Activated naive CD4-positive, alpha-beta T cell (primary cell): Measurements from ENCODE around the gene PCSK5.
"Not testable (repeated sequence)": the region's sequence is repeated elsewhere in the genome, so short reads cannot be mapped to it uniquely, and the experiment has no call there.

ENCODE experiments used
- DNase-seq, 4 experiments: peaks; one replicate each; lab custom pipeline; 2025; lab: John Stamatoyannopoulos, UW

Gene PCSK5

GRCh38 chr9:76007935-76008334 is 117.5 kb downstream of the PCSK5 start:
- no peak for DNase-seq

DNA sequence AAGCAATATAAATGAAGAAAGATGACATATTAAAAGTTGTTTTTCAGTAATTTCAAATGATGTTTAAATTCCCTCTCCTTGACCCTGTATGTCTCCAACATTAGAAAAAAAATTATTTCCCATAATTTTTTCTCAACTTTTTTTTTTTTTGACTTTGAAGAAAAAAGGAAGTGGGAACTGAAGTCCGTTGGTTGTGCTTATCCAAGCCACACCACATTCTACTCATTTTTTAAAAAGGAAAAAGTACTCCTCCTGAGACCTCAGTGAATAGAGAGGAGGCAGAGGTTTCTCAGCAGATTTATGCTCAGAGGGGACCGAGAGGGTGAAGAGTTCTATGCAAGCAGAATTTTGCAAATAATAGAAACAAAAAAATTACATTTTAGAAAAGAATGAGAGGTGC is 123.3 kb downstream of the PCSK5 start:
- no peak for DNase-seq

DNA sequence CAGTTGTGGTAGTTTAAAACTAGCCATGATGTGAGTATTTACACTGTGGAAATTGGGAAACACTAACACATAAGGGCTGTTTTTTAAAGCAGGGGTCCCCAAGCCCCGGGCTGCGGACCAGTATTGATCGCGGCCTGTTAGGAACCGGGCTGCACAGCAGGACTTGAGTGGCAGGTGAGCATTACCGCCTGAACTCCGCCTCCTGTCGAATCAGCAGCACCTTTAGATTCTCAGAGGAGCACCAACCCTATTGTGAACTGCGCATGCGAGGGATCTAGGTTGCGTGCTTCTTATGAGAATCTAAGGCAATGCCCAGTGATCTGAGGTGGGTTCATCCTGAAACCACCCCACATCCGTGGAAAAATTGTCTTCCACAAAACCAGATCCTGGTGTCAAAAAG is 127.8 kb downstream of the PCSK5 start:
- no peak for DNase-seq

GRCh38 chr9:76018761-76019160 is 128.3 kb downstream of the PCSK5 start:
- no peak for DNase-seq

GRCh38 chr9:76020652-76021051 is 130.2 kb downstream of the PCSK5 start:
- no peak for DNase-seq

- no peak for DNase-seq
These were observed 131.8 kb downstream of the PCSK5 start for GRCh38 chr9:76022317-76022716.

- peak in 2 of 4 experiments; percentile 8 to 33 for DNase-seq
These were observed 133.3 kb downstream of the PCSK5 start for GRCh38 chr9:76023715-76024195.

DNA sequence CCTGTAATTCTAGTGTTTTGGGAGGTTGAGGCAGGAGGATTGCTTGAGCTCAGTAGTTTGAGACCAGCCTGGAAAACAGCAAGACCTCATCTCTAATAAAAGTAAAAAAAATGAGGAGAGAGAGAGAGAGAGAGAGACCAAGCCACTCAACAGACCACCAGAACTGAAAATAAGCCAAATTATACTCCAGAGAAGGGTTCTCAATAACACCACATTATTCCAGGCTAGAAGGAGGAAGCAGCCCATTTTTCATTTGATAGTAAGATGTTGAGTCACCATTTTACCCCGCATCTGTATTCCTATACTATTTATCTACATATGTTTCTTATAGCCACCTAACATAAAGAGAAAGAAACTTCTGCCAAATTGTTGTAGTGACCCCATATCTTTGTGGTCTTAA is 134.8 kb downstream of the PCSK5 start:
- no peak for DNase-seq

DNA sequence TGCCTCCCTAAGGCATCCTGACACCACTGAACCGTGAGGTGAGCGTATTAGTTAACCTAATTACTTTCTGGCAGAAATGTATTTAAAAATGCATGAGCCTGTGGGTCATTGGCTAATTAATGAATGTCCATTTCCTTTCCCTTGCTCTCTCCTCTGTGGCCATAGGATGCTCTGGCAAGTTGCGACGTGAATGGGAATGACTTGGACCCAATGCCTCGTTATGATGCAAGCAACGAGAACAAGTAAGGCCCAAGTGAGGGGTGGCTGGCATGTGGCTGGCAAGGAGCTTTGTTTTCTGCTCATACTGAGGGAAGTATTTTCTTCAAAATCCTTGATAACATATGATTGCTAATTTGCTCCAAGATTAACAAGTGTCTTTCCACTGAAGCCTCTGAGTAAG is 136.3 kb downstream of the PCSK5 start:
- no peak for DNase-seq

GRCh38 chr9:76027416-76027815 is 136.9 kb downstream of the PCSK5 start:
- DNase-seq: peak in 2 of 4 experiments; percentile 9 to 36

GRCh38 chr9:76027861-76028260 is 137.4 kb downstream of the PCSK5 start:
- no peak for DNase-seq

DNA sequence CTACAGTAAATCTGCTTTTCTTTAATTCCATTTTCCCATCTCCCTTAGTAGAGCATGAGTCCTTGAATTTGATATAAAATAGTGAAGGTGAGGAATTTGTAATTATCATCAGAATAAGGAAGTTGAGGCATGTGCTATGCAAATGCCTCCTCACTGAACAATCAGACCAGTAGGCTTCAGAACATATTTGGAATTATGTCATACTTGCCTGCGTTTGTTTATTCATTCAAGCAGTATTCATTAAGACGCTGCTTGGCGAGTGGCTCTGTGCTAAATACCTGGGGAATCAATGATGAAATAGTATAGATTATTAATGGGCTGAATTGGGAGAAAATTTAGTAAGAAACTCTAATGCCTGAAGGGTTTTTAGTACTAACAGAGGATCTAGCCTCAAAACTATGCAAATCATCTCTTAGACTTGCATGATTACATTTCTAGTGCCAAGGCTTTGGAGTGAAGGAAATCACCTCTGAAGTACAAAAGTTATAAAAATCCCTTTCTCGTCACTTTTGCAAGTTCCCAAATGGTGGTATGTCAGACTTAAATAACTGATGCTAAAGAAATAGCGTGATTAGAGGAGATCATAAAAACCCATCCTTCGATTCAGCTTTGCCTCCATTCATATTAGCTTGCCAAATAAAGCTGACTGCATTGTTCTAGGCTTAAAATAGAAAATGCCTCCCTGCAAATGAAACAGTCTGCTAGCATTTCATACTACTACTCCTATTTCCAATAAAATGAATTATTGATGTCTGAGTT is 141.7 kb downstream of the PCSK5 start:
- DNase-seq: no peak

- no peak for DNase-seq
These were observed 142.4 kb downstream of the PCSK5 start for GRCh38 chr9:76032797-76033373.

GRCh38 chr9:76034049-76034448 is 143.6 kb downstream of the PCSK5 start:
- no peak for DNase-seq

GRCh38 chr9:76036762-76037161 is 146.3 kb downstream of the PCSK5 start:
- no peak for DNase-seq

- no peak for DNase-seq
These were observed 147.2 kb downstream of the PCSK5 start for GRCh38 chr9:76037587-76038225.

GRCh38 chr9:76038431-76038830 is 148.0 kb downstream of the PCSK5 start:
- DNase-seq: no peak

DNA sequence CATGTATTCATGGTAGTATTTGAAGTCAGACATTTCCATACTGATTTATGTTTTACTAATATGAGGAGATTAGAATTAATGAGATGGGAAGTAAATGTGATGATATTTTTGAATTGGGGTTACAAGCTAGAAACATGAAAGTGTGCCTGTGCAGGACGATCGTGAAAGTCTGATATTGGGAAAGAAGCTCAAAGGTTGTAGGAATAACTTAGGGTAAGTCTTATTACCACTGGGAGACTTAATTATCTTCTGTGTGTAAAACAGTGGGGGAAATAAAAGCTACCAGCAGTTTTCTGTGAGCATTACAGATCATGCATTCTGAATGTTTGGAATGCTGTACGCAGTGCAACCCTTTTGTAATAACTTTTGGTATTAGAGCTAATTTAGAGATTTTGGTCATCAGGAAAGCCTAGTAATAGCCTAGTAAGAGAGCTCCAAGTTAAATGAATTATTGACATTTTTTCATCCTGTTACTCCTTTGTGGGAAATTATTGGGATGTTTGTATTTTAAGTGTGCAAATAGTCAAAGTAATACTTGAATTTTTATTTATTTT is 153.9 kb downstream of the PCSK5 start:
- no peak for DNase-seq

DNA sequence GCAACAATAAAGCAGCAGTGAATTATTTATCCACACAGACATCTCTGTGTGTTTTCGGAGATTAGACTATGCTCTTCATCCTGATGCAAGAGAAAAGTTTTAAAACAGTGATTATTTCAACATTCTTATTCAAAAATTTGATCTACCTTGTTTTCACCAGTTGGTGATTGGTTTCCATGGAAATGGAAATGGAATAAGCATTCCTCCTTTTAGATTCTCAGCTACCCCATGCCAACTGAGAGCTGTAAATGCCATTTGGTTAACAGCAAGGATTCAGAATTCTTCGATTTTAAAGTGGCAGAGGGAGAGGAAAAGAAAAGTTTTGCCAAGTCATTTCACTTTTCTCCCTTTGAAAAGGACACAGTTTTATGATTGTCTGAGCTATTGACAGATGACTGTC is 154.7 kb downstream of the PCSK5 start:
- no peak for DNase-seq

DNA sequence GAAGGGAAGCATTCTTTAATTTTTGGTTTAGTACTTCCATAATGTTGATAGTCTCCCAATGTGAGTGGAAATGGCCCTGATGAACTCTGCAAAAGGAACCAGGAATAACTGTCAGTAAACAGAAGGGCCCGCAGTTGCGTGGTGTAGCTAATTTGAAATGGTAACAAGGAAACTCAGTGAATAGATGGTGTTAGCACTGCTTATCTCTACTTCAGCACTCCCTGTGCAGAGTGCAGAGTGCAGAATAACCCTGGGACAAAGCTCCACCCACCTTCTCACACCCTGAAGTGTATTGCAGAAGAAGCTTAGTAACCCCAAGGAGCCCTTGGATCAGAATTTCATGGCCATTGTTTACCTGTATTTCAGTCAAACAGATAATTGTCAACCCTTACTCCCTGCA is 158.9 kb downstream of the PCSK5 start:
- no peak for DNase-seq

DNA sequence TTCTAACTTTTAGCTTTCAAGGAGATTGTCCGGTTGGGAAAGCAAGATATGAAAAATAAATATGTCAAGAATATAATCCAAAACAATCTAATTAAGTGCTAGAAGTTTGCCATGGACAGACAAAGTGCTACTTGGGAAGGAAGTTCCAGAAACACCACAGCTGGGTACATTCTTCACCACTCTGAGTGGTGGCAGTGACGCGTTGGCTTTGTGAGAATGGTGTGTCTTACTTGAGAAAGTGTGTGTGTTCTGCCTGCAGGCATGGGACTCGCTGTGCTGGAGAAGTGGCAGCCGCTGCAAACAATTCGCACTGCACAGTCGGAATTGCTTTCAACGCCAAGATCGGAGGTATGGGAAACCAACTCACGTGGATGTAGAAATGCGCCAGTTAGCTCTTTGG is 177.2 kb downstream of the PCSK5 start:
- no peak for DNase-seq

DNA sequence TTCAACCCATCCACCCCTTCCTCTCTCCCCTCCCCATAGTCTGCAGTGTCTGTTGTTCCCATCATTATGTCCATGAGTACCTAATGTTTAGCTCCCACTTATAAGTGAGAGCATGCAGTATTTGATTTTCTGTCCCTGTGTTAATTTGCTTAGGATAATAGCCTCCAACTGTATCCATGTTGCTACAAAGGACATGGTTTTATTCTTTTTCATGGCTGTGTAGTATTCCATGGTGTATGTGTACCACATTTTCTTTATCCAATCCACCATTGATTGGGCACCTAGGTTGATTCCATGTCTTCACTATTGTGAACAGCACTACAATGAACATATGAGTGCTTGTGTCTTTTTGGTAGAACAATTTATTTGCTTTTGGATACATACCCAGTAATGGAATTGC is 187.1 kb downstream of the PCSK5 start:
- DNase-seq: no peak

DNA sequence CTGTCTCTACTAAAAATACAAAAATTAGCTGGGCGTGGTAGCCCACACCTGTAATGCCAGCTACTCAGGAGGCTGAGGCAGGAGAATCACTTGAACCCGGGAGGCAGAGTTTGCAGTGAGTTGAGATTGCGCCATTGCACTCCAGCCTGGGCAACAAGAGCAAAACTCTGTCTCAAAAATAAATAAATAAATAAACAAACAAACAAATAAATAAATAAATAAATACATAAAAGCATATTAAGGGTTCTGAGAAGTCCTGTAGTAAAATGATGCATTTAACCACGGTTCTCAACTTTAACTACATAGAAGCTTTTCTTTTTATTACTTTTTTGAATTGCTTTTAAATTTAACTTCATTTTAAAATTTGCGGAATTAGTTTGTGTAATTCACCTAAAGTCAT is 190.8 kb downstream of the PCSK5 start:
- not testable (repeated sequence) for DNase-seq
